Measurements from ENCODE around the gene AFAP1L2. TPM values are rescaled to one million over a fixed set of nuclear protein-coding genes. Genes with fewer than 3 reads are reported as not detected.

AFAP1L2 gene
- total RNA-seq, 4 donors from 2014 or later: 20.5 to 29.5 (median 23.9) TPM

GRCh38 chr10:114261076-114261475 lies 143.2 kb downstream of the AFAP1L2 start:
- 49% methylated on average over 2 of the region's 2 CpGs; no CpG with 5 or more reads in 1 of the 2 donors for WGBS, 2 donors (ENCODE audit: low coverage in 1 of 2)
- Histone ChIP-seq H3K4me3 (no peak overlapping the region), H3K36me3 (no peaks in the 10 kb centered on the region), H3K4me1 (peaks cover 0 to 19% (median 0%) of the 10 kb centered on the region in 3 donors), H3K9me3 (no peaks in the 10 kb centered on the region), H3K27ac (peak overlapping the region in 2 of 4 donors; percentile 25 to 56), H3K27me3 (no peaks in the 10 kb centered on the region)
- TF ChIP-seq POLR2A (IDR thresholded peaks at IDR 0.05): no peak
- no peak for TF ChIP-seq EP300 (IDR thresholded peaks at IDR 0.05)
- no peak for TF ChIP-seq POLR2AphosphoS5 (IDR thresholded peaks at IDR 0.05)
- TF ChIP-seq CTCF (IDR thresholded peaks at IDR 0.05): no peak
- no peak for ATAC-seq

- TF ChIP-seq CTCF (IDR thresholded peaks at IDR 0.05): no peak
- no peak for TF ChIP-seq EP300 (IDR thresholded peaks at IDR 0.05)
- no peak for TF ChIP-seq POLR2AphosphoS5 (IDR thresholded peaks at IDR 0.05)
- no peak for TF ChIP-seq POLR2A (IDR thresholded peaks at IDR 0.05)
- Histone ChIP-seq H3K4me1 (peaks cover 0 to 17% (median 0%) of the 10 kb centered on the region in 3 donors), H3K27ac (peak overlapping the region in 3 of 4 donors; percentile 25 to 56 (median 54)), H3K36me3 (no peaks in the 10 kb centered on the region), H3K27me3 (no peaks in the 10 kb centered on the region), H3K4me3 (no peak overlapping the region), H3K9me3 (no peaks in the 10 kb centered on the region)
- WGBS, 2 donors (ENCODE audit: low coverage in 1 of 2): no CpG with 5 or more reads among the region's 5 CpGs
- ATAC-seq: no peak
Observed at GRCh38 chr10:114260366-114260765, 143.9 kb downstream of the AFAP1L2 start.

- peak; percentile 92 for ATAC-seq
- no peaks in the 10 kb centered on the region for H3K27me3 ChIP-seq
- H3K9me3 ChIP-seq: no peaks in the 10 kb centered on the region
- H3K4me3 ChIP-seq: no peak overlapping the region
- H3K27ac ChIP-seq: peak overlapping the region in 3 of 4 donors; percentile 25 to 56 (median 54)
- peak; percentile 69 for TF ChIP-seq POLR2AphosphoS5 (IDR thresholded peaks at IDR 0.05)
- no peak for TF ChIP-seq EP300 (IDR thresholded peaks at IDR 0.05)
- no peak for TF ChIP-seq CTCF (IDR thresholded peaks at IDR 0.05)
- 55 to 74% methylated on average over 2 to 5 of the region's 10 CpGs for WGBS, 2 donors (ENCODE audit: low coverage in 1 of 2)
- H3K4me1 ChIP-seq: peaks cover 0 to 17% (median 0%) of the 10 kb centered on the region in 3 donors
- no peaks in the 10 kb centered on the region for H3K36me3 ChIP-seq
Observed at GRCh38 chr10:114259824-114260223, 144.5 kb downstream of the AFAP1L2 start.

- H3K27me3 ChIP-seq: no peaks in the 10 kb centered on the region
- ATAC-seq: no peak
Observed at GRCh38 chr10:114258274-114258840, 145.9 kb downstream of the AFAP1L2 start.

More at GRCh38 chr10:114258274-114258840, 145.9 kb downstream of the AFAP1L2 start:
- TF ChIP-seq POLR2A (IDR thresholded peaks at IDR 0.05): no peak
- TF ChIP-seq POLR2AphosphoS5 (IDR thresholded peaks at IDR 0.05): no peak
- no peak for TF ChIP-seq CTCF (IDR thresholded peaks at IDR 0.05)
- no peak for TF ChIP-seq EP300 (IDR thresholded peaks at IDR 0.05)
- no peaks in the 10 kb centered on the region for H3K36me3 ChIP-seq
- peak overlapping the region in 1 of 4 donors; percentile 2 for H3K27ac ChIP-seq
- H3K4me1 ChIP-seq: peaks cover 0 to 17% (median 0%) of the 10 kb centered on the region in 3 donors
- WGBS, 2 donors (ENCODE audit: low coverage in 1 of 2): 47 to 73% methylated on average over 5 of the region's 5 CpGs
- H3K9me3 ChIP-seq: no peaks in the 10 kb centered on the region
- H3K4me3 ChIP-seq: no peak overlapping the region
